ENCODE data around the gene GRB14. TPM values are rescaled to one million over a fixed set of nuclear protein-coding genes. Genes with fewer than 3 reads are reported as not detected.

The GRB14 gene
- polyA plus RNA-seq, 1 of the 3 experiments (the other 2 are of a cell fraction), result 3.9 TPM

DNA sequence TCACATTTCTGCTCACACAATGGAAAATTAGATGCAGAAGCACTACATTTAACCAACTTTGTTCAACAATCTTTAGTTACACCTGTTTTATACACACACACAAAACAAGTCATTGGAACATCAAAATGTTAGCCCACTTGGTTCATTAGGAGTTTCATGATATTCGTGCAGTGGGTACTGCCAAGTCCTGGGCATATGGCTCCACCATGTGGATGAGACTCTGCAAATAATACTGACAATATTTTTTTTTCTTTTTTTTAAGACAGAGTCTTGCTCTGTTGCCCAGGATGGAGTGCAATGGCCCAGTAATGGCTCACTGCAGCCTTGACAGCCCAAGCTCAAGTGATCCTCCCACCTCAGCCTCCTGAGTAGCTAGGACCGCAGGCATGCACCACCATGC lies 34.5 kb upstream of the GRB14 start:
- Histone ChIP-seq H3K27me3 (ENCODE audit: insufficient read depth) (no peaks in the 10 kb centered on the region), H3K79me2 (ENCODE audit: insufficient read depth) (no peaks in the 10 kb centered on the region), H3F3A (replicated peaks; ENCODE audit: insufficient read depth) (peaks cover 6% of the 10 kb centered on the region), H3K4me1 (ENCODE audit: control insufficient read depth in 1 of 2, insufficient read depth in 2 of 2, low read depth in 1 of 2, low read length in 1 of 2) (no peaks in the 10 kb centered on the region; a peak in 2 of 4 replicates), H2AFZ (ENCODE audit: low read depth) (no peak overlapping the region), H3K36me3 (replicated peaks in 1 of 2; ENCODE audit: control insufficient read depth in 1 of 2, insufficient read depth in 2 of 2, low read length in 1 of 2) (no peaks in the 10 kb centered on the region), H3K4me2 (no peak overlapping the region), H3K9me2 (no peaks in the 10 kb centered on the region), H3K27ac (ENCODE audit: low read depth in 2 of 2, low read length in 1 of 2) (no peak overlapping the region), H3K4me3 (ENCODE audit: low read depth in 2 of 2, low read length in 1 of 2) (no peak overlapping the region), H3K9ac (no peak overlapping the region), H3K9me3 (peaks cover 6% of the 10 kb centered on the region; the same call in 1 of the 2 replicates), H4K20me1 (ENCODE audit: insufficient read depth) (no peaks in the 10 kb centered on the region)
- CTCF ChIA-PET, result interaction anchor here (0.7 kb wide), 1 partner anchor 94 kb away, joined by 3 read pairs; no protein-coding TSS in a partner anchor
- TF ChIP-seq, protein P1, sequence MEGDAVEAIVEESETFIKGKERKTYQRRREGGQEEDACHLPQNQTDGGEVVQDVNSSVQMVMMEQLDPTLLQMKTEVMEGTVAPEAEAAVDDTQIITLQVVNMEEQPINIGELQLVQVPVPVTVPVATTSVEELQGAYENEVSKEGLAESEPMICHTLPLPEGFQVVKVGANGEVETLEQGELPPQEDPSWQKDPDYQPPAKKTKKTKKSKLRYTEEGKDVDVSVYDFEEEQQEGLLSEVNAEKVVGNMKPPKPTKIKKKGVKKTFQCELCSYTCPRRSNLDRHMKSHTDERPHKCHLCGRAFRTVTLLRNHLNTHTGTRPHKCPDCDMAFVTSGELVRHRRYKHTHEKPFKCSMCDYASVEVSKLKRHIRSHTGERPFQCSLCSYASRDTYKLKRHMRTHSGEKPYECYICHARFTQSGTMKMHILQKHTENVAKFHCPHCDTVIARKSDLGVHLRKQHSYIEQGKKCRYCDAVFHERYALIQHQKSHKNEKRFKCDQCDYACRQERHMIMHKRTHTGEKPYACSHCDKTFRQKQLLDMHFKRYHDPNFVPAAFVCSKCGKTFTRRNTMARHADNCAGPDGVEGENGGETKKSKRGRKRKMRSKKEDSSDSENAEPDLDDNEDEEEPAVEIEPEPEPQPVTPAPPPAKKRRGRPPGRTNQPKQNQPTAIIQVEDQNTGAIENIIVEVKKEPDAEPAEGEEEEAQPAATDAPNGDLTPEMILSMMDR (IDR thresholded peaks at IDR 0.05), result peak; percentile 51
- TF ChIP-seq CHD2 (IDR thresholded peaks at IDR 0.05; ENCODE audit: low read length, partially characterized antibody) (no peak), RAD21 (IDR thresholded peaks at IDR 0.05; ENCODE audit: low read length) (peak; percentile 43), SMC3 (IDR thresholded peaks at IDR 0.05; ENCODE audit: low read depth, low read length) (0 out of 2 replicates have a peak, but pooled peaks have one; percentile 4)
- 90% methylated on average over 2 of the region's 2 CpGs for WGBS (ENCODE audit: low lambda C conversion rate)
- POLR2A ChIA-PET, result no interaction called here
- no peak for DNase-seq

GRCh38 chr2:164655336-164655735 lies 34.1 kb upstream of the GRB14 start:
- Histone ChIP-seq H3K4me2 (no peak overlapping the region), H2AFZ (ENCODE audit: low read depth) (no peak overlapping the region), H3F3A (replicated peaks; ENCODE audit: insufficient read depth) (peaks cover 6% of the 10 kb centered on the region), H4K20me1 (ENCODE audit: insufficient read depth) (no peaks in the 10 kb centered on the region), H3K27me3 (ENCODE audit: insufficient read depth) (no peaks in the 10 kb centered on the region), H3K79me2 (ENCODE audit: insufficient read depth) (no peaks in the 10 kb centered on the region), H3K27ac (ENCODE audit: low read depth in 2 of 2, low read length in 1 of 2) (no peak overlapping the region), H3K36me3 (replicated peaks in 1 of 2; ENCODE audit: control insufficient read depth in 1 of 2, insufficient read depth in 2 of 2, low read length in 1 of 2) (no peaks in the 10 kb centered on the region), H3K4me3 (ENCODE audit: low read depth in 2 of 2, low read length in 1 of 2) (no peak overlapping the region), H3K9ac (no peak overlapping the region), H3K4me1 (ENCODE audit: control insufficient read depth in 1 of 2, insufficient read depth in 2 of 2, low read depth in 1 of 2, low read length in 1 of 2) (no peaks in the 10 kb centered on the region; a peak in 2 of 4 replicates), H3K9me3 (peaks cover 10% of the 10 kb centered on the region; the same call in 1 of the 2 replicates), H3K9me2 (no peaks in the 10 kb centered on the region)
- ChIA-PET POLR2A (no interaction called here), CTCF (interaction anchor here (0.7 to 1.2 kb wide), 2 partner anchors 94 to 95 kb away, joined by 3 read pairs; no protein-coding TSS in a partner anchor)
- TF ChIP-seq YY1 (IDR thresholded peaks at IDR 0.05; ENCODE audit: low read depth) (no peak), RCOR1 (IDR thresholded peaks at IDR 0.05; ENCODE audit: low read length) (no peak), TEAD4 (IDR thresholded peaks at IDR 0.05; ENCODE audit: borderline replicate concordance, insufficient read depth) (no peak), GABPA (IDR thresholded peaks at IDR 0.05; ENCODE audit: low read depth) (no peak), RXRA (IDR thresholded peaks at IDR 0.05; ENCODE audit: borderline replicate concordance, low read depth) (no peak), RAD21 (IDR thresholded peaks at IDR 0.05; ENCODE audit: low read length) (no peak), GATA2 (CRISPR knock-in tag; IDR thresholded peaks at IDR 0.05) (no peak), EZH2phosphoT487 (IDR thresholded peaks at IDR 0.05; ENCODE audit: borderline replicate concordance, low read depth) (no peak)
- TF ChIP-seq, protein P2, sequence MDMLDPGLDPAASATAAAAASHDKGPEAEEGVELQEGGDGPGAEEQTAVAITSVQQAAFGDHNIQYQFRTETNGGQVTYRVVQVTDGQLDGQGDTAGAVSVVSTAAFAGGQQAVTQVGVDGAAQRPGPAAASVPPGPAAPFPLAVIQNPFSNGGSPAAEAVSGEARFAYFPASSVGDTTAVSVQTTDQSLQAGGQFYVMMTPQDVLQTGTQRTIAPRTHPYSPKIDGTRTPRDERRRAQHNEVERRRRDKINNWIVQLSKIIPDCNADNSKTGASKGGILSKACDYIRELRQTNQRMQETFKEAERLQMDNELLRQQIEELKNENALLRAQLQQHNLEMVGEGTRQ (IDR thresholded peaks at IDR 0.05; ENCODE audit: borderline replicate concordance, low read depth, low read length), result no peak
- TF ChIP-seq, protein P1 (IDR thresholded peaks at IDR 0.05), result no peak
- no peak for DNase-seq

Data from SK-N-SH (cell line).